HG02798 (cell line): Measurements from ENCODE around the gene CP.

Source experiments
- ATAC-seq: cut with Tn5 transposase; IDR thresholded peaks from one replicate; pipeline ENCODE4 v1.9.1; 2021; ENCODE audit warnings: mild to moderate bottlenecking; ENCODE audit not compliant: unreplicated experiment, poor library complexity

Gene CP

DNA sequence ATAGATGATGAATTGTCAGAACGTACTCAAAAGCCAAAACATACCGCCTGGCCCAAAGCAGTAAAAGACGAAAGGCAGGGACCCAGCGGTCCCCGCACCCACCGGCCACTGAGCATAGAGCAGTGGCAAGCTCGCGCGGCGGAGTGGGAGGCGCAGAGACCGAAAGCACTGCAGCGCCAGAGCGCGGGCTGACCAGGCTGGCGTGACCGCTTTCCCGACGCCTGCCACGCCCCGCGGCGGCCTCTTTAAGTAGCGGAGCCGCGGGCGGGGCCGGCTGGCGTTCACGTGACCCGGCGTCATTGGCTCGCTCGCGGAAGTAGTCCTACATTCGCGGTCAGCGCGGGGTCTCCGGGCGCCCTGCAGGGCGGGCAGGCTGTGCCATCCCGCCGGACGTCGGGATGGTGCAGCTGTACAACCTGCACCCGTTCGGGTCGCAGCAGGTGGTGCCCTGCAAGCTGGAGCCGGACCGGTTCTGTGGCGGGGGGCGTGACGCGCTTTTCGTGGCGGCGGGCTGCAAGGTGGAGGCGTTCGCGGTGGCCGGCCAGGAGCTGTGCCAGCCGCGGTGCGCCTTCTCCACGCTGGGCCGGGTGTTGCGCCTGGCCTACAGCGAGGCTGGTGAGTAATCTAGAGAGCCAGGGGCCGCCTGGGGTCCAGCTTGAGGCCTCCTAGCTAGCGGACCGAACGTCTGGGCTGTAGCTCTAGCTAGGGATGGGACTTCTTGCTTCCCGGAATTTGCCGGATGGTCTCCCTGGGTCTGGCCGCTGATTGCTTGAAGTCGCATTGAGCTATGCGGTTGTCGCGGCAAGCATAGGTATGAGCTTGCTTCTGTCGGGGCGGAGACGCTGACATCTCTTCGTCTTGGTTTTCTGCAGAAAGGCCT is 92.1 kb downstream of the CP start, which contains the start of gene HPS3:
HPS3 (plus strand) TSS at position 313 of the 880 bp plus-strand sequence; CDS start at position 399, 86 bp downstream.
- ATAC-seq: peak; percentile 95

- ATAC-seq: no peak
These were observed 92.8 kb downstream of the CP start for GRCh38 chr3:149128821-149129220.

DNA sequence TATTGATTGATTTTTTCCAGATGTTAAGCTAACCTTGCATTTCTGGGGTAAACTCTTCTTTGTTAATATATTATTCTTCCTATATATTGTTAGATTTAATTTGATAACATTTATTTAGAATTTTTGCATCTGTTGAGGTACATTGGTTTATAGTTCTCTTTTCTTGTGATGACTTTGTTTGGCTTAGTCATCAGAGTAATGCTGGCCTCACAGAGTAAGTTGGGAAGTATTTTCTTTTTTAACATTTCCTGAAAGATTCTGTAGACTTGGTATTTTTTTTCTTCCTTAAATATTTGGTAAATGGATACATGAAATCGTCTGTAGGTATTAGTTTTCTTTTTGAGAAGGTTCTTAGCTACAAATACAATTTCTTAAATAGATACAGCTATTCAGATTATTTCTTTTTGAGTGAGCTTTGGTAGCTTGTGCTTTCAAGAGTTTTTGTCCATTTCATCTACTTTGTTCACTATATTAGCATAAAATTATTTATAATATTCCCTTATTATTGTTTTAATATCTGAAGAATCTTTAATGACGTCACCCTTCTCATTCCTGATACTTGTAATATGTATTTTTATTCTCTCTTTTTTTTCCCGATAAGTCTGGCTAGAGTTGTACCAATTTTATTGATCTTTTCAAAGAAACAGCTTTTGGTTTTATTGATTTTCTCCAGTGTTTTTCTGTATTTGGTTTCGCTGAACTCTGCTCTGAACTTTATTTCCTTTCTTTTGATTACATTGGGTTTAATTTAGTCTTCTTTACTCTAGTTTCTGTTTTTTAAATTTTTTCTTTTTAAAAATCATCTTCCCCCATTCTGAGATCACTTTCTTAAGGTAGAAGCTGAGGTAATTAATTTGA is 98.7 kb downstream of the CP start:
- no peak for ATAC-seq
